Inferior parietal cortex (tissue), 1 donor: ENCODE data around the gene MAPKAP1.

Experiments
- DNase-seq: peaks from one replicate; pipeline ENCODE4 v3.0.0-alpha.2; 2016; ENCODE audit errors: extremely low spot score

Gene MAPKAP1

DNA sequence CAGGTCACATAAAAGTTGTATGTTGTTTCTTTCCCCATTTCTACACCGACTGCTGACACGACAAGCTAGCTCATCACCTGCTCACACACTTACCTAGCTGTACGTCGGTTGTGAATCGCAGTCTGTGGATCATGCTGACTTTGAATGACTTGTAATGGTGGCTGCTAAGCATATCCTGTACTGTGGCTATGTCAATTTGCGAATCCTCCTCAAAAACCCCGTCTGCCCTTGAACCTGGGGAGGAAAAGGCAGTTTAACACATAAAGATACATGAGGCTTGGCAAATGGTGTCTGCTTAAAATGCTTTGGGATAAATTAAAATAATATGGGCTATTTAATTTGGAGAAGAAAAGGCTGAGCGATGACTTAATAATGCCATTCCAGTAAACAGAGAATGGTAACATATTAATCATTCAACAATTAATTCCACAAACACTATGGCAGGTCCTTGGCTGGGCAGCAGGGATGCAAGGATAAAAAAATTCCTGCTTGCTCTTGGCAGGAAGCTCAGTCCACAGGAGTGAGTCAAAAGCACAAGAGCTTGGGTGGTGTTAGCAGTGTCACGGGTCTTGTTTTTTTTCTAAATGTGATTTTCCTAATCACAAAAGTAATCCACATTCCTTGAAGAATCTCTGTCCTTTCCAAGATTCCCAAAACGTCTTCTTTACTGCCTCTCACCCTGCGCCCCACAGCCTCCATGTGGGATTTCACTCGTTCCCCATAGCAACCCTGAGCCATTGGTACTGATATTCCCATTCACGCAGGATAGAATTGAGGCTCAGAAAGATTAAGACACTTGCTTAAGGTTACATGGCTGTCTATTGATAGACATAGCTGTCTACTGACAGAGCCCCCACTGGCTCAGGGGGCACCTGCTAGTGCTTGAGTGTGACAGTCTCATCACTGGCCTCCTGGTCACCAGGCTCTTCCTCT lies 222.4 kb downstream of the MAPKAP1 start:
- no peak for DNase-seq

DNA sequence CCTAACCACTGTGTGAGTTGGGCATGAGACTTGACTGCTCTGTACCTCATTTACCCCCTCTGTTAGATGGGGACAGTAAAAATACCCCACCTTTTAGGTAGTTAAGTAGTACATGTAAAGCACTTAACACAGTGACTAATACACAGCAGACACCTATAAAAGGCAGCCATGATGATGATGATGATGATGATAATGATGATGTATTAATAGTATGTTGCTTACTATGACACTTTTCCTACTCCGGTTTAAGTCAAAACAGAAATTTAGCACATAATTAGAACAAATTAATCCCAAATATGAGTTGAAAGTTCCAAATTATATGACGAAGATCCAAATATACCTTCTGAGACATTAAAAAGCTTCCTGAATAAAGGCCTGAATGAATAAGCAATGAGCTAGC lies 223.3 kb downstream of the MAPKAP1 start:
- DNase-seq = no peak

DNA sequence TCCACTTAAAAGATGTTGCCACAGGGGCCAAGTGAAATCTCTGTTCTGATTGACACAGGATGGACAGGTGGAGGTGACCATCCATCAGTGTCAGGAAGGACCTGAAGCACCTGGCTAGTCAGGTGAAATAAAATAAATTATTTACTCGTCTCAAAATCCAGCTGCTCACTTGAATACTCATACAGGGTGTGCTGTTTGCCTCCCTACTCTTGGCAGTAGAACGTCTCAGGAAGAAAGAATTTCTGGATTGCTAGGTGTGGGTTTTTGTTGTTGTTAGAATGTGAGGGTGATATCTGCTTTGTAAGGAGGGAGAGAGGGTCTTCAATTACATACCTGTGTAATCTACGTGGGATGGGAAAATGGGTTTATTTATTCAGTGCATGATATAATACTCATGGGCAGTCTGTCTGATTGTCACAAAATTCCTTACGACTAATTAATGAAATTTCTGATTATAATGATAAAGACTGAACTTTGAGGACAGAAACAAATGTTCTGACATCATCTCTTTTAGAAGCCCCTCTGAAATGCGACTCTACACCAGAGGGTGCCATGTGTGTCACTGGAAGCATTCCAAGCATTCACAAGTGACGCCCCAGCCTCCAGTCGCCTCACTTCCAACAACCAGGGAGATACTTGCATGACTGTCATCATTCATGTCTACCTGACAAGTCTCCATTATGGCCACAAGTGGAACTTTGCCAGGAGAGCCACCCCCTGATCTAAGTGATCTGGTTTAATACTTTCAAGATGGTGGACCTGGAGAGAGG lies 227.0 kb downstream of the MAPKAP1 start:
- no peak for DNase-seq

DNA sequence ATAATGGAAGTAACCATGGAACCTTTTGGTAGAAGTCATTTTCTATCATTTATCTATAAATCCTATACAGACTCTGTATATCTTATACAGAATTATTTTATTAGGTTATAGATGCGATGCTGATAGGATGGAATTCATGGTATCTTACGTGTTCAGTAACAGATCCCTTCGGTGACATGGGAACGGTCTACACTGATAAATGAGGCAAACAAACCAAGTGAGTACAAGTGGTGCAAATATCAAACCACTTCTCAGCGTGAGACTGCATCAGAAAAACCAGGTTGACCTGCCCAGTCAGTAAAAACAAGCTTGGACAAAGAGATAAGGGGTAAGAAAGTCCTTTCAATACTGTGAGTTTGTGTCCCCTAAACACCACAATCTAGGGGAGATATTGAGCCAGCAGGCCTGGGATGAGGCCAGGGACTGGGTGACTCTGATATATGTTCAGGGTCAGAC lies 229.9 kb downstream of the MAPKAP1 start:
- no peak for DNase-seq

DNA sequence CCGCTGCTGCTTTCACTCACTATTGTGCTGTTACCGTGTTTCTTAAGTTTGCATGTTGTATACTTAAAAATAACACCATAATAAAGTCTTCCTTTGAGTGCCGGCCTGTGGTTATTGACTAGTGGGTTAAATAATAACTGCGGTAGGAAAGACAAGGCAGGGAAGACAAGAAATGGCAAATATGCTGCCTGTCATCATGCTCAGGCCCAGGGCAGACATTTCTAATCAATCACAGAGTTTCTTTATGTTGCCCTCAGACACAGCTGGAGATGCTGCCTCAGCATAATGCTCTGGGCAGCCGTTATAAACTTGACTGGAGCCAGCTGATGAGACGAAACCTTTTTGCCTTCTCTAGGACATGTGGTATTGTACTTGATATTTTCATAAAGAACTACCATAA lies 230.4 kb downstream of the MAPKAP1 start:
- no peak for DNase-seq

DNA sequence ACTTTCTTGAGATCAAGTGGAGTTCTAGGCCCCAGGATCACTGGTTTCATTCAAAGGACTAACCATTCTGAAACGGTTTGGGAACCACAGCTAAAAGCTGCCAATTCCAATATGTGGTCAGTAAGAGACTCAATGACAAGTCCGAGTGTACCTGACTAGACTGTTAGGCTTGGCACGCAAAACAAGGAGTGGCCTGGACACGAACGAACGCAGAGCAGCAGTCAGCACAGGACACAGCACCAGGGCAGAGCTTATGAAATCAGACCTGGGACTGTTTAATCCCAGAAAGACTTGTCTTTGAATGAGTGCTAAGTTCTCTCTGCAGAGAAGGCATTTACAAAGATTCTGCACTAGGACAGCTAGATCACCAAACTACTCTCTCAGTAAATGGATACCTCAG lies 231.6 kb downstream of the MAPKAP1 start:
- no peak for DNase-seq

DNA sequence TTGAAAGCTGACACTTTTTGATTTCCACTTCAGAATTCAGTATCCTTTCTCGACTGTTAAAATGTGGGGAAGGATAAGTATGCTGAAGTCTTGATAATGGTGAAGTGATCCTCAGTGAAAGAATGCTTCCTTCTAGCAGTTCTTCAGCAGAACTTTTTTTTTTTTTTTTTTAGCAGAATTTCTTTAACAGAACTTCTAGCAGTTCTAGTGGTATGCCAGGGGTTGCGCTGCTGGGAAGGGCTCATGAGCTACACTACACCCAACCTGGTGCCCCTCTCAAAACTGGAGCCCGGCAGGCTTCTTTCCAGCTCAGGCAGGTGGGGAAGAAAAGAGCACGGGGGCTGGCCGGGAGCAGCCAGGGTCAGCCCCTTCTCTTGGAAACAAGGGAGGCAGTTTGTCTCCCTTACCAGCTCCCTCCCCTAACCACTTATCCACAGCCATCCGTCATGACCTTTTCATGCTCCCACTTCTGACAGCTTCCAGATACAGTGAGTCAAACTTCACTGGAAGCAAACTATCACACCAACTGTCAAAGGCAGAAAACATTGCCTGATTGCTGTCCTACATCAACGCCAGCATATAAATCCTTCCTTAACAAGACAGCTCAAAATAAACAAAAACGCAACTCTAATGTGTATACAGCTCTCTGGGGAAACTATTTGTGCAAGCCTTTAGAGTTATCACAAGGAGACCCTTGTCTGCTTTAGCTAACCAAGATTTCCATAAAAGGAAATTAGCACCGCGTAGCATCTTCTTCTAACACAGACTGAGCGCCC lies 233.9 kb downstream of the MAPKAP1 start:
- no peak for DNase-seq

DNA sequence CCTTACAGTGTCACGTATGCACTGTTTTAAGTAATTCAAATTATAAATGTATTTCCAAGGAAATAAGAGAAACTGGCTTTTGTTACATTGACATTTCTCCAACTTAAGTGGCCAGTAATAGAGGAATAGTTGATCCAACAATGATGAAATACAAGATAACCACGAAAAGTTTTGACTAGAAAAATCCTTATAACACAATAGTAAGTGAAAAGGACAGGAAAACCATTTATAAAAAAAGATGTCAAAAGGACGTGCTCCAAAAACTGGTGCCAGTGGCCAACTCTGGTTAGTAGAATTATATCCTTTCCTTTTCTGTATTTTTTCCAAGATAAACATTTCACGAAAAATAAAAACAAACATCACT lies 234.5 kb downstream of the MAPKAP1 start:
- DNase-seq = no peak

DNA sequence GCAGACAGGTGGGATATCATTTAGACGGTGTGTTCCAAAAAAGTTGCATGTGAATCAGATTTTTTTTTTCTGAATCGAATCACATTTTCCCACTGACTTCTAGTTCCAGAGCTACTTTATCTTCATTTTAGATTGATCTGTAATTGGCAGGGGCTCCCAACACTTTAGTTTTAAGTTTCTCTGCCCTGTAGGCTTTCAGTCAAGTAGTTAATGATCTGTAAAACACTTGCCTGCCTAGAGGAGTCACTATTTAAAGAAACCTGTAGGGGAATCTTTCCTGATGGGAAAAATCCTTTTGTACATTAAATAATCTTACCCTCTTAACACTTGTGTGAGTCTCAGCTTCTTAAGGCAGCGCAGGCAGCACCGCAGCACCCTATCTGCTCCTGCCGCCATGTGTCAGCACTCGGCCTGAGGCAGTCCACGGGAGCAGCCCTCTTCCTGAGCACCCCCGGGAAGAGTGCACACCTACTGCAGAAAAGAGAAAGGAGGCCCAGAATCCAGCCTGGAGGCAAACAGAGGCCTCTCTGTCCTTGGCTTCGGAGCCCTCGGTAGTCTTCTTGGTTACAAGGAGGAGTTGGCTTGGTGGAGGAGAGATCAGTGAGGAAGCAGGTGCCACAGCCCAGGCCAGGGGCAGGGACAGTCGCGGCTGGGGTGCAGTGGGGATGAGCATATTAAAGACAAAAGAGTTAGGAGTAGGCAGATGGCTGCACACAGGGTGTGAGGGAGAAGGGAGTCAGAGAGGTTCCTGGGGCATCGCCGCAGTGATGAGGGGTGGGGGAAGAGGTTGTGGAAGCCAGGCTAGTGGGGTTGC lies 236.0 kb downstream of the MAPKAP1 start:
- DNase-seq = no peak

DNA sequence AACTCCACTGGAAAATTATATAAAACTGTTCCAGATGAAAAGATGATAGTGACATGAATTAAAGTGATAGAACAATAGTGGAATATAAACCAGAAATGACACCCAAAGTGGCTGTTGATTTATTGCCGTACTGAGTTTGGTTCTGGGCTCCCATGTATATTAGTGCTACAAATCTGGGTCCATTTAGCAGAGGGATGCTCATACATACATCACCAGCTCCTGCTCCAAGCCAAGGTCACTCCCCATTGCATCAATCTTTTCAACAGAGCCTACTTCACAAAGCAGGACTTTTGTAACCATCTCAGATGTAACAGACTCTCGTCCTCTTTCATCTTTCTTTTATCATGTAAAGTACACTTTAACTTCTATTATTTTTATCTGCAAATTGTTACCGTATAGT lies 236.8 kb downstream of the MAPKAP1 start:
- no peak for DNase-seq

DNA sequence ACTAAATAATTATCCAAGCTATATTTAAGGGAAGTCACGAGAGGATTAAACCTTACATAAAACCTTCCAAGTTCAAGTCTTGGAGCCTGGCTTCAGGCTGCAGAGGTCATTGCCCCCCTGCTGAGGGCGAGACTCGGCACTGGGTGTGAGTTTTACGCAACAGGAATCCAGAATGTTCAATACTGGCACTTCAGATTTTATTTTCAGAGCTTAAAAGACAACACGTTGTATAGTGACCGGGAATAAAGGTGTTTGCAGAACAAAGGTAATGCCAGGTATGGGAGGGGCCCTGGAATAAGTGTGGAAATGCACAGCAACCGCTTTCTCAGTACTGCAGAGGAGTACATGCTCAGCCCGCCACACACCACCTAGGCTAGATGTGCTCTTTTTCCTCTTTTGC lies 238.4 kb downstream of the MAPKAP1 start:
- no peak for DNase-seq

DNA sequence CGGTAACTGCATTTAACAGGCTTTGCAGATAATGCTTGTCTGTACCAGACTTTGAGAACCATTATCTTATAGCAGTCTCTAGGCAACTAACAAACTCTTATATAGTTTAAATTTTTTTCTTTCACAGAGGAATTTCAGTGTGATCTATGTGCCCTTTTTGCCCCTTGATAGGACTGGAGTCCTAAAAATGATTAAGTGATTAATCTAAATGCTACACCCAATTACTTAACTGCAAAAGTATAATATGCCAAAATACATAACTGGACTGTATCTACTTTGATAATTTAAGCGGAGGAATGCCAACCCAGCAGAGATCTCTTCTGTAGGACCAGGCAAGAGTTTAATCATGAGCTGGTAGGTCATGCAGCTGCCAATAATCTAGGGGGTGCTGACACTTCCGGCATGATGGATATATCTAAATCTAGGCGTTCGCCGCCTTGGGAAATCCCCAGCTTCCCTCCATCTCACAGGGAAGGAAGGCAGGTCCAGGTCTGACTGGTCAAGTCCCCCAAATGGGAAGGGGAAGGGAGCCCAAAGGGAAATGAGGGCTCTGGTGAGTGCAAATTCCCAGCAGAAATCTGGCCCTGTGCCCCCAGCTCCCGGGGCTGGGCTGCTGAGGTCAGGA lies 239.8 kb downstream of the MAPKAP1 start:
- DNase-seq = no peak

DNA sequence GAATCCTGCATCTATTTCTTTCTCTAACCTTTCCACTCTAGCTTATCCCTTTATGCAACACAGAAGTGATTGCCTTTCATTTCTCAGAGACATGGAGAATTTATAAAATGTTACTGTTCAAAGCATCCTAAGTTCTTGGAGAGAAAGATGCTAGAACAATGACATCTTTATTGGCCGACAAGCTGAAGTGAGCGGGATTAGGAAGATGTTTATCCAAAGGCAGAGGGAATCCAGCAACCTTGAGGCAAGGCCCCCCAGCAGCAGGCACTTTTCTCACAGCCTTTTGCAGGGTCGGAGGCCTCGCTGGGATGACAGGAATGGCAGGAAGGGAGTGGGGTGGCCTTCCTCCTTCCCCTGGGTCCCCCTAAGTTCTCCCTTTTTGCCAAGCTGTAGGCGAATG lies 240.6 kb downstream of the MAPKAP1 start:
- no peak for DNase-seq

DNA sequence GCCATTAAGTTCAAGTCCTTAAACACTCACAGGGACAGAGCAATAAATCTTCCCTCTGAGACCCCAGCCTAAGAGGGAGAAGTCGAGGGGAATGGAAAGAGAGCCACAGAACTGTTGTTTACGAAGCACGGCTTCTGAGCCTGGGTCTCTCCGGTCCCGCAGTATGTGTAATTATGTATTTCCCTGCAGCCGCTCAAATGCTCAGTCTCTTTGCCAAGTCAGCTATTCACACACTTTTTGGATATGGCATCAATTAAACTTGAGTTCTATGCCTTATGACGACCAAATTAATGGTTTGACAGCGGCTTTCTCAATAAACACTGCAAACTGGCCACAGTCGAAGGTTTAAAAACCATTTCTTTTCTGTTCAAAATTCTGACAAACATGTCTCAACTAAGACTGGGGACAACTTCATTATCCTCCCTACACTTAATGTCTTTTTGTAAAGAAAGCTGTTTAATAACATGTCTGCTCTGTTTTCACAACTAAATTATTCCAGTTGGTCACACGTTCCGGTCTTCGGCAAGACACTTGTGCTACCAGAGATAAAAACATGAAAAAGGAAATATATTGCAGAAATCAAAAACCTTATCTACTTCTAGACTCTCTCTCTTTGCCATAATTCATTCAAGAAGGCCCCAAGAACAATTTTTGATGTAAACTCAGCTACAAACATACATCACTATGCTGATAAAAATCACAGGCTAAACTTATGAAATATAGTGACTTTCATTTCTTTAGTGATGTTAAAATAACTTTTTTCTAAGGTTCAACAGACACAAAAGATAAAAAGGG lies 242.2 kb downstream of the MAPKAP1 start:
- no peak for DNase-seq

DNA sequence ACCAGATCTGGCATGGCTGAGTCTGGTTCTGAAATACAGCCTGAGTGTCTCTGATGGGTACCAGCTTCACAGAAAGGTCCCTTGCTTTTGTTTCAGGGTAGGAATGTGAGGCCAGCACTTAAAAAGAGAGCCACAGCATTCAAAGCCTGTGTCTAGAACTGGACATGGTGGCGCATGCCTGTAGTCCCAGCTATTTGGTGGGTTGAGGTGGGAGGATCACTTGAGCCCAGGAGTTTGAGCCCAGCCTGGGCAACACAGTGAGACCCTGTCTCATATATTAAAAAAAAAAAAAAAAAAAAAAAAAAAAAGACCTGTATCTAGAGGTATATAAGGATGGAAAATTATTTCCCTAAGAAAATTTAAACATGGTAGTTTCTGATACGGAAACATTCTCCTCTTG lies 243.1 kb downstream of the MAPKAP1 start:
- DNase-seq = no peak

DNA sequence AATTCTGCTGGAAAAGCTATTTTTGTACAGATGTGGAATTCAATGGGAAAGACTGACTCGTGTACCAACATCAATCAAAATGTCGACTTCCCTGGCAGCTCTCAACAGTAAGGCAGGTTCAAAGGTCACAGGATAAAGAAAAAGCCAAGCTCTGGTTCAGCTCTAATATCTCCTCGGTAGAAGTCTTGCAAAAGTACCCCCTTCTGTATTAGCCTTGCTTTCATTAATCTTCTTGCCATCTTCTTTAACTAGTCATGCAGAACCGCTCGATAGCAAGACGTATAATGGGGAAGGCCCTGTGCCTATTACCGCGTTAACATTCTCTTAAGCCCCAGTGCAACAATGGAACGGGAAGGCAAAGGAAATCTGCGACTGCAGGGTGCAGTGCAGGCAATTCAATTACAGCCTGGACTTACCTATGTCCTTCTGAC lies 244.1 kb downstream of the MAPKAP1 start:
- DNase-seq = no peak

DNA sequence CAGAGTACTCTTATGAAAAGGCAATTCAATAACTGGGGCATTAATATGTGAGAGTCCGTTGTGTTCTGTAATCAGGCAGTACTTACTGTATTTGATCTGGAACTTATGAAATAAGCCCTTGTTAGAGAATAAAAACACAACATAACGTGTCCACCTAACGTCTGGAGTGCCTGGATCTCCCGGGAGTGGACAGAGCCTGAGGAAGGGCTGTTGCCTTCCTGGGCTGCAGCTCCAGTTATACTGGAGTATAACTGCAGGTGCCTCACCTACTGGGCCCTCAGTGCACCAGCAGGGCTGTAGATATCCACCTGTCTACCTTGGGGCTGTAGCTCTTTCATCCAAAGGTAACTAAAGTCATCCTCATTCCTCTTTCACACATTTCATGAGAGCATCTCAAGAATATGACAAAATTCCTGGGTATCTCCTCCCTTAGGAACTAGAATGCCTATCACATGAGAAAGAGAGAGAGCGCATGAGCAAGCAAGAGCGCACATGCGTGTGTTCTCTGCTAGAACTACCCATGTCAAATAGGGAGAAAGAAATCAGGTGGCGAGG lies 245.3 kb downstream of the MAPKAP1 start:
- no peak for DNase-seq

DNA sequence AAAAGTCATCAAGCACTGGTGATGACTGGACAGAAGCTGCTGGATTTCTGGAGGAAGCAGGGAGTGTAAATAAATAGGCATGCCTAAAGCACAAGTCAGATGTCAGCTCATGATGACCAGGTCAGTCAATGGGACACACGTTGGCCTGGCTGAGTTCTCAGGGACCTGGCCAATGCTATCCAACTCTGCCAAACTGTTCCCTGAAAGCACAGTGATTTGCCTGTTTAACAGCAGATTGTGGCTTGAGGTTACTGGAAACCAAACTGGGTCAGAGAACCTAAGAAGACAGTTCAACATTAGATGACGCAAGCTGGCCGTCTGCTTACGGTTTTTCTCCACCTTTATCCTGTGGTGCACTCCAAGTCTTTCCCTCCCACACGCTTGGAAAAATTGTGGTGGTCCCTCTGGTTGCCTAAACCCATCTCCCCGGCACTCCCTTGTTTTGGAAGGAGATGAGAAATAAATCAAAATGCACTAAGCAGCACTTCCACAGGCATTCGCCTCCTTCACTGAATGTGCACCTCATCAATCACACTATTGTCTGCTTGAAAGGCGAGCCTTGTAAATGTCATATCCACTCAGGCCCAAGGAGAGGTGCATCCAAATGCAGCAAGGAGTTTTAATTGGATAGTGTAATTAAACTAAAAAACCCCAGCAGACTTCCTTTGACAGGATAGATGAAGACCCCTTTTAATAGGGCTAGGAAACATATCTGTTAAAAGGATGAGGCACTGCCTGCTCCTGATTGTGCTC lies 245.9 kb downstream of the MAPKAP1 start:
- no peak for DNase-seq

DNA sequence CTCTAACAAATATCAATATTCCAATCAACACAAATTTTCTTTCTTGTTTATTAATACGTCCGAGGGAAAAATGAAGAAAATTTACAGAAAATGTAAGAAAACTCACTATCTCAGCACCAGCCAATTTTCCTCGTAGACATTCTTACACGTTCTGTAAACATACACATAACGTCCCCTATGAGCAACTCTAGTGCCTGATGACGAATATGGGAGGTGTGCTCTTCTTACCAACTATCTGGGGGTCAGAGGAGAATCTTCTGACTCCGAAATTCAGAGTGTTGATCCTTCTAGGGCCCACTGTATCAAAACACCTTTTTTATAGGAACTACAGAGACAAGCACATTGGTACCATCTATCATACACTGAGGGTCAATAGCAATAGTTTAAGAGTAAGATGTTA lies 246.7 kb downstream of the MAPKAP1 start:
- no peak for DNase-seq
